Prostate gland (tissue), 2 donors: ENCODE data around the gene HRH2. TPM values are rescaled to one million over a fixed set of nuclear protein-coding genes. Genes with fewer than 3 reads are reported as not detected.
"Not testable (repeated sequence)": the region's sequence is repeated elsewhere in the genome, so short reads cannot be mapped to it uniquely, and the experiment has no call there.

ENCODE experiments used
- DNase-seq: peaks from one replicate; pipeline ENCODE4 v3.0.0-alpha.2; 2019; ENCODE audit warnings: low spot score
- H3K27ac ChIP-seq, 2 donors: fragments of 200-600 bp; sonication (generic); 2 replicates each; pipeline ENCODE4 v1.5.1; 2017 to 2019
- H3K27me3 ChIP-seq: fragments of 200-600 bp; sonication (generic); replicated peaks from 2 replicates; pipeline ENCODE4 v1.5.1; 2019; ENCODE audit not compliant: insufficient read depth
- H3K36me3 ChIP-seq, 2 donors: fragments of 200-600 bp; sonication (generic); 1 replicate in 1 of 2; 2 replicates in 1 of 2; pipeline versions ENCODE4 v1.5.1 to v1.8.1; 2017 to 2019
- H3K4me1 ChIP-seq: fragments of 200-600 bp; sonication (generic); replicated peaks from 2 replicates; pipeline ENCODE4 v1.5.1; 2019
- H3K4me3 ChIP-seq, 2 donors: fragments of 200-600 bp; sonication (generic); 2 replicates each; pipeline ENCODE4 v1.5.1; 2017 to 2019
- H3K9me3 ChIP-seq: fragments of 200-600 bp; sonication (generic); 2 replicates; pipeline ENCODE4 v1.5.1; 2017
- CTCF ChIP-seq, 4 experiments: fragments of 200-600 bp in 2 of 4; fragments of 450-650 bp in 2 of 4; sonication (generic) in 2 of 4; IDR thresholded peaks; 1 replicate in 3 of 4; 2 replicates in 1 of 4; pipeline ENCODE4 v1.5.1; 2016 to 2019; ENCODE audit warnings: antibody characterized with exemption in 4 of 4, mild to moderate bottlenecking in 2 of 4, moderate library complexity in 2 of 4
- POLR2A ChIP-seq: fragments of 450-650 bp; IDR thresholded peaks from one replicate; pipeline ENCODE4 v1.6.1; 2016; ENCODE audit warnings: antibody characterized with exemption, mild to moderate bottlenecking
- POLR2AphosphoS5 ChIP-seq: sonication (generic); formaldehyde crosslinking; IDR thresholded peaks from one replicate; pipeline ENCODE4 v1.6.1; 2017; ENCODE audit warnings: antibody characterized with exemption
- WGBS: methylation state at CpG from one replicate; pipeline ENCODE4 v1.1.5; 2018; 5-methylcytosine and 5-hydroxymethylcytosine counted together
- intact Hi-C: fragments of 100-400 bp; cut with DNase I; formaldehyde crosslinking; loops from one replicate; pipeline ENCODE4 v1.14.2; 2022
- total RNA-seq, 2 donors: library from RNA; depleted of rRNA; stranded (reverse); fragments of >200 nt; gene quantifications; one replicate each; pipeline ENCODE4 v1.1.0, GENCODE V29; 2016

Gene HRH2
- total RNA-seq, 2 donors from 2014 or later = 0.55 to 5.3 TPM

GRCh38 chr5:175640106-175640775 is 17.6 kb upstream of the HRH2 start:
- no peak for TF ChIP-seq POLR2A
- no peak for TF ChIP-seq CTCF (IDR thresholded peaks at IDR 0.05)
- no peak for TF ChIP-seq POLR2AphosphoS5
- H3K27ac ChIP-seq = no peak overlapping the region
- intact Hi-C loops = no loop called here

DNA sequence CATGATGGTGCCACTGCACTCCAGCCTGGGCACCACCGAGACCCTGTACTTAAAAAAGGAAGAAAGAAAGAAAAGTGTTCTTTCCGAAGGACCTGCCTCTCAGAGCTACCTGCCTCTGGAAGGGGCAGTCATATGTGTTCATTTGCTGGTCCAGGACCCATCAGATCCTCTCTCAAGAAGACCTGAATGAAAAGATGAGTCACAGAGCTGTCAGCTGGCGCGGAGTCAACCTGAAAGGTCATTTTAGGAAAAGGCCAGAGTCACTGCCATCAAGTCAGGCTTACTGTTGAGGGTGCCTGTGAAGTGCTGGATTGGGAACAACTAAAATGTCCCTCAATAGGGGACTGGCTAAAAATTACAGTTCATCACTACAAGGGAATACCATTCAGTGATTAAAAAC is 14.9 kb upstream of the HRH2 start:
- Histone ChIP-seq H3K4me3 (no peak overlapping the region), H3K4me1 (no peaks in the 10 kb centered on the region), H3K27me3 (no peaks in the 10 kb centered on the region), H3K27ac (no peak overlapping the region), H3K36me3 (no peaks in the 10 kb centered on the region), H3K9me3 (no peaks in the 10 kb centered on the region)
- 94% methylated on average over 4 of the region's 4 CpGs for WGBS
- TF ChIP-seq POLR2AphosphoS5 = no peak
- TF ChIP-seq POLR2A = no peak
- TF ChIP-seq CTCF (IDR thresholded peaks at IDR 0.05) = no peak
- intact Hi-C loops = no loop called here
- no peak for DNase-seq

More at GRCh38 chr5:175640106-175640775, 17.6 kb upstream of the HRH2 start:
- no peaks in the 10 kb centered on the region for H3K36me3 ChIP-seq
- no peaks in the 10 kb centered on the region for H3K9me3 ChIP-seq
- 65% methylated on average over 9 of the region's 9 CpGs for WGBS
- no peaks in the 10 kb centered on the region for H3K27me3 ChIP-seq
- H3K4me1 ChIP-seq = no peaks in the 10 kb centered on the region
- no peak for DNase-seq
- H3K4me3 ChIP-seq = no peak overlapping the region

- Histone ChIP-seq H3K4me1 (no peaks in the 10 kb centered on the region), H3K4me3 (no peak overlapping the region), H3K9me3 (no peaks in the 10 kb centered on the region), H3K27me3 (no peaks in the 10 kb centered on the region), H3K36me3 (no peaks in the 10 kb centered on the region), H3K27ac (no peak overlapping the region)
- TF ChIP-seq POLR2AphosphoS5 (no peak), POLR2A (no peak), CTCF (IDR thresholded peaks at IDR 0.05) (no peak)
- 89% methylated on average over 3 of the region's 3 CpGs for WGBS
- DNase-seq = no peak
- intact Hi-C loops = no loop called here
These were observed 11.6 kb upstream of the HRH2 start for GRCh38 chr5:175646251-175646650.

DNA sequence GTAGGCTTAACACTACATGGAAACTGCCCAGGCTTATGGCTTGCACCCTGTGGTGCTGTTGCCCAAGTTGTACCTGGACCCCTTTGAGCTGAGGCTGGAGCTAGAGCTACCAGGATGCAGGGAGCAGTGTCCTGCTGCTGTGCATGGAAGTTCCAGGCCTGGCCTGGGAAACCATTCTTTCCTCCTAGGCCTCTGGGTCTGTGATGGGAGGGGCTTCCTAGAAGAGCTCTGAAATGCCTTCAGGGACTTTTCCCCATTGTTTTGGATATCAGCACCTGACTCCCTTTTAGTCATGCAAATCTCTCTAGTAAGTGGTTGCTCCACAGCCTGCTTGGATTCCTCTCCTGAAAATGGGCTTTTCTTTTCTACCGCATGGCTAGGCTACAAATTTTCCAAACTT is 7.9 kb upstream of the HRH2 start:
- H3K4me1 ChIP-seq = no peaks in the 10 kb centered on the region
- WGBS = 89% methylated on average over 1 of the region's 1 CpG
- intact Hi-C loops = no loop called here
- H3K4me3 ChIP-seq = no peak overlapping the region
- TF ChIP-seq POLR2A = no peak
- no peak for TF ChIP-seq CTCF (IDR thresholded peaks at IDR 0.05)
- TF ChIP-seq POLR2AphosphoS5 = no peak
- H3K36me3 ChIP-seq = no peaks in the 10 kb centered on the region
- no peaks in the 10 kb centered on the region for H3K27me3 ChIP-seq
- H3K27ac ChIP-seq = no peak overlapping the region
- H3K9me3 ChIP-seq = no peaks in the 10 kb centered on the region
- DNase-seq = no peak

DNA sequence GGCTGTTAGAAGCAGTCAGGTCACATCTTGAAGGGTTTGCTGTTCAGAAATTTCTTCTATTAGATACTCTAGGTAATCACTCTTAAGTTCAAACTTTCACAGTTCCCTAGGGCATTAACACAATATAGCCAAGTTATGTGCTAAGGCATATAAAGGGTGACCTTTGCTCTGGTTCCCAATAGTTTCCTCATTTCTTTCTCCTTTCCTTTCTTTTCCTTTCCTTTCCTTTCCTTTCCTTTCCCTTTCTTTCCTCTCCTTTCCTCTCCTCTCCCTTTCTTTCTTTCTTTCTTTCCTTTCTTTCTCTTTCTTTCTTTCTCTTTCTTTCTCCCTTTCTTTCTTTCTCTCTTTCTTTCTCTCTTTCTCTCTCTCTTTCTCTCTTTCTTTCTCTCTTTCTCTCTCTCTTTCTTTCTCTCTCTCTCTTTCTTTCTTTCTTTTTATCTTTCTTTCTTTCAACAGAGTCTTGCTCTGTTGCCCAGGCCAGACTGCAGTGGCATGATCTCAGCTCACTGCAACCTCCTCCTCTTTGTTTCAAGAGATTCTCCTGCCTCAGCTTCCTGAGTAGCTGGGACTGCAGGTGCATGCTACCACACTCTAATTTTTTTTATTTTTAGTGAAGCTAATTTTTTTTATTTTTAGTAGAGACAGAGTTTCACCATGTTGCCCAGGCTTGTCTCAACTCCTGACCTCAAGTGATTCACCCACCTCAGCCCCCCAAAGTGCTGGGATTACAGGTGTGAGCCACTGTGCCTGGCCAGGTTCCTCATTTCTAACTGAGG is 7.3 kb upstream of the HRH2 start:
- H3K9me3 ChIP-seq, H3K36me3 ChIP-seq, intact Hi-C loops, H3K4me1 ChIP-seq, H3K4me3 ChIP-seq, H3K27me3 ChIP-seq, DNase-seq, H3K27ac ChIP-seq: not testable (repeated sequence)
